Epidermal melanocyte (primary cell): ENCODE data around the gene MKNK1.

ENCODE experiments used
- DNase-seq: peaks from one replicate; pipeline ENCODE4 v3.0.0; 2011; ENCODE audit warnings: low spot score; ENCODE audit not compliant: insufficient read length

MKNK1 gene

GRCh38 chr1:46596846-46597245, 7.2 kb downstream of the MKNK1 start:
- DNase-seq: no peak

GRCh38 chr1:46596036-46596435, 8.0 kb downstream of the MKNK1 start:
- no peak for DNase-seq

- no peak for DNase-seq
Observed at GRCh38 chr1:46595127-46595526, 8.9 kb downstream of the MKNK1 start.

GRCh38 chr1:46594063-46594462, 10.0 kb downstream of the MKNK1 start:
- no peak for DNase-seq

- no peak for DNase-seq
Observed at GRCh38 chr1:46592823-46593222, 11.2 kb downstream of the MKNK1 start.

- no peak for DNase-seq
Observed at GRCh38 chr1:46589529-46589928, 14.5 kb downstream of the MKNK1 start.

DNA sequence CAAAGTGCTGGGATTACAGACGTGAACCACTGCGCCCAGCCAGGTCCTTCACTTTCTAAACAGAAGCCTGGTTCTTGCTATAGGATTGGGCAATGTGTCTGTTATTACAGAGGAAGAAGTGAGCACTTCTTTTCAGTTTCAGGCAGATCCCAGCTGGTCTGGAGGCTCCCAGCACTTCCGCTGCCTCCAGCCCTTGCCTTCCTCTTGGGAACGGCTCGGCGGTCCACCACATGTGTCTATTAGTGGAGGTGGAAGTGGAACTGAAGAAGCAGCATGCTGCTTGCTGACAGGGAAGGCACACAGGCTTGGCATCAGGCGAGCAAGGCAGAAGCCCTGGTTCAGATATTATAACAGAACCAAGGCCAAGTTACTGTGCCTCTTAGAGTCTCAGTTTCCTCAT, 17.0 kb downstream of the MKNK1 start:
- DNase-seq: no peak

DNA sequence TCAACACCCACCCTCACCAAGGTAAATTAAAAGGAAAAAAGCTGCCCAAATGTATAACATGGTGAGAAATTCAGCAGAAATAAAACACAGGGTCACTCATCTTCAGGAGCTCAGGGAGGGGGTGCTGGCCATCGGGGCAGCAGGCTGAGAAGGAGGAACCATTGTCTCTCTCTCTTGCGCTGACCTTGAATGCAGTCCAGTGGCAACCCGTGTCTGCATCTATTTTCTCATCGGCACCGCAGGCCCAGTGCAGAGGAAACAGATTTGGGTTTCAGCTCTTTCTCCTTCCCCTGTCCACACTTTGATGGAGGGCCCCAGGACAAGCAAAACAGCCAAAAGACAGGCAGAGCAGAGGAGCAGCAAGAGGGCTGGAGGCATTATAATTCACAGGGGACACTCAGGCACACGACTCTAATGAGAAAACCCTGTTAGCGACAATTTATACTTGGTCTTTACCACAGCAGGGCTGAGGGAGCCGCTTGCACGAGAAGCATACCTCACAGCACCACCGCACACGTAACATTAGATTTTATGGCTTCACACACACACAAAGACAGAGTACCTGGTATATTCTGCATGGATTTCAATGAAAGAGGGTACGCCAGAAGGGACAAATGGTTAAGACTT, 18.6 kb downstream of the MKNK1 start:
- no peak for DNase-seq

- DNase-seq: no peak
Observed at GRCh38 chr1:46583494-46583893, 20.6 kb downstream of the MKNK1 start.

GRCh38 chr1:46582972-46583371, 21.1 kb downstream of the MKNK1 start:
- no peak for DNase-seq

- DNase-seq: no peak
Observed at GRCh38 chr1:46581681-46582455, 22.2 kb downstream of the MKNK1 start.

GRCh38 chr1:46580140-46580903, 23.7 kb downstream of the MKNK1 start:
- no peak for DNase-seq

DNA sequence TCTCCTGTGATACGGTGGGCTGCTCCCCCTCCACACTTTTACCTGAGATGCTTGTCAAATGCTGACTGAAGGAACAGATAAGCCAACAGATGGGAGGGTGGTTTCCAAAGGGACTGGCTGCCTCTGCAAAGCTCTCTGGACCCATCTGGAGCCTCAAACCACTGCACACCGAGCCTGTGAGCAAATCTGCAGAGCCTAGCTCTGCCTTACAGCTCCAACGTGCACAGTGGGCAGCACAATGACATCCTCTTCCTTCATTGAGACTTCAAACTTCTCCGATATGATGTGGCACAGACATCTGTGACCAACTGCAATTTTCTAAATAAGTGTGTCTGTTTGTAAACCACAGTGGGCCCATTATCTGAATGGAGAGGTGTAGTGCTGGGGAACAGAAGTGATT, 26.4 kb downstream of the MKNK1 start:
- no peak for DNase-seq

DNA sequence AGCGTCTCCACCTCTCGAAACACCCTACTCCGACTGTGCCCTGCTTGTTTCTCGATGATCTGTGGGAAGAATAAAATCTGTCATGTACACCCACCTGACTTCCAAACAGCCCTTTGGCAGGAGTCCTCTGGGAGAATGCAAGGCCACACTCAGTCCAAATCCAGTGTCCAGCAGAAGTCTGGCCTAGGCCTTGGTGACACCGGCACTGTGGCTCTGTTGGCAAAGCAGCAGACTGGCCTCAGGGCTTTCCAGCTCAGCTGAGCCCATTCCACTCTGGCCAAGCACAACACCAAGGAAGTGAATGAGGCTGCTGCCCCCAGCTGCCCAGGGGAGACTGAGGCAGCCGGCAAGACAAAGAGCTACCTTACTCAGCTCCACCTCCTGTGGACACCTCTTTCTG, 27.5 kb downstream of the MKNK1 start:
- no peak for DNase-seq

- no peak for DNase-seq
Observed at GRCh38 chr1:46575778-46576177, 28.3 kb downstream of the MKNK1 start.

DNA sequence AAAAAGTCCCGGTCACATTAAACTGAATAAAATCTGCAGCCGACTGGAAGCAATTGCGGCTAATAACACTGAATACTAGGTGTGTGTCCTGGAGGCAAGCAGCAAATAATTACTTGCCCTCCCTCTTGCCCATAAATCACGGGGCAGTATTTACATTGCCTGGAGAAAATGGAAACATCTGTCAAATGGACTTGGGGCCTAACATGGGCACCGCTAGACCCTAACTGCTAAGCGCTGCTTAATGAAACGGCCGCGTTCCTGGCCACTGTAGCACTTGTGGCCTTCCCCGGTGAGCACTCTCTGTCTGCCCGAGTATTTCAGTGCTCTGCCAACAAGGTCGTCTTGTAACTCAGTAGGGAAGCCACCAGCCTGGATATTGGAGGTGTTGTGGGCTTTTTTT, 28.8 kb downstream of the MKNK1 start:
- no peak for DNase-seq

DNA sequence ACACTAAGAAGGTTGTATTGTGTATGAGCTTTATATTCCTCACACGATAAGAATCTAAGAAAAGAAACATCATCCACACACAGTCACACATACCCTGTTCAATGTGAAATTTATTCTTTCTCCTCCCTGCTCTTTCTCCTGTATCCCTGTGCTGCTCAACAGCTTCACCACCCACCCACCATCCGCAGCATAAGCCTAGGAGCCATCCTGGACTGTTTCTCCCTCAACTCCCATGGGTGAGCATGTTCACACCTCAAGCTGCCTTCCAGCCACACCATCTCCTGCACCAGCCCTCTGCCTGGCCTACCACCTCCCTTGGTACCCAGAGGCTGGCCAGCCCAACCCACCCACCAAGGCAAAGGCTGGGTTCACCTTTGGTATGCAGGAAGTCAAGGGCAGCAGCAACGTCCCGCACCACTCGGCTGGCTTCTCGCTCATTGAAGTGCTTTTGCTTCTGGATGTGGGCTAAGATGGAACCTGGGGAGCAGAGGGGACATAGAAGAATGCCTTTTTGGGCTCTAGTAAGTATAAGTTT, 32.3 kb downstream of the MKNK1 start:
- DNase-seq: no peak

- no peak for DNase-seq
Observed at GRCh38 chr1:46569884-46570725, 34.0 kb downstream of the MKNK1 start.

DNA sequence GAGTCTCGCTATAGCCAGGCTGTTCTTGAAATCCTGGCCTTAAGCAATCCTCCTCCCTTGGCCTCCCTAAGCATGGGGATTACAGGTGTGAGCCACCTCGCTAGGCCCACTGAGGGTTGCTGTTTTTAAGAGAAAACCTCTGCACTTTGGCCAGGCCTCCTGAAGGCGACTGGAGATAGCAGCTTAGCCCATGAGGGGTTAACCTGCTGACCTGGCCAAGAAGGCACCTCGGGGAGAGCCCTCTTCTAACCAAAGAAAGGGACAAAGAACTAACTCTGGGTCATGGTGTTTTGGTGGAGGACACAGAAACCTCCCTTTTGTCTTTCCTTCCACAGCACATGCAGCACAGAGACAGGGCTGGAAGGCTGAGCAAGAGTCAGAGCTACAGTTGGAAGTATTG, 35.0 kb downstream of the MKNK1 start:
- no peak for DNase-seq

DNA sequence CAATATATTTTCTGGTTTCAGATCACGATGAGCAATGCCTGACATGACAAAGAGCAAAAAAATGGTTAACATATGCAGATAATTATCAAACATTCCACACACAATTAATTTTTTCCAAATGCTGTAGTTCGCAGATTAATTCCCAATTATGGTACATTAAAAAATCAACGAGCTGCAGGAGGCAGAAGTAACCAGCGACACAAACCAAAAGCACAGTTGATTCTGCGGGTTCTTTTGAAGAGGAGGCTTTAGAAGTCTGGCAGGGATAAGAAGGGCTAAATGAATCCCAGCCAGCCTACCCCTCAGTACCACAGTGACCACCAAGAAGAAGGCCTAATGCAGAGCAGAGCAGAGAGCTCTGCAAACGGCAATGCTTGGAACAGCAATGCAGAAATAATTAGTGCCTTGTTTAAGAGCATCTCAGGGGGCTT, 35.6 kb downstream of the MKNK1 start:
- DNase-seq: no peak

DNA sequence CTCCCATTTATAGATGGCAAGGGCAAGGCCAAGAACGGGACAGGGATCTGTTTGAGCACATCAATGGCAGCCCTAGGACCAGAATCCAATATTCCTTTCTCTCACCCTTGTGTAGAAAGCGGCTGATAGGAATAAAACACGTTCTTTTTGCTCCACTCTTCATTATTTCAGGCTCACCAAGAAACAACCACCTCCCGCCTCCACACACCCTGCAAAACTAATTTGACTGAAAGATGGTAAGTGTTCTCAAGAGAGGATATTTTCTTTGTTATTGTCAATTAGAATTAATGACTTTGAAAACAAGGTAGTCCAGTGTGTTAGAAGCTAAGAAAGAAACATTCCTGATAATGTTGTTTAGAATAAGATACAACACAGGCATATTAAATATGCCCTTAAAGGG, 40.7 kb downstream of the MKNK1 start:
- no peak for DNase-seq
